HG03469 (cell line): ENCODE results near the gene SLC9A6.
"Not testable (repeated sequence)": the region's sequence is repeated elsewhere in the genome, so short reads cannot be mapped to it uniquely, and the experiment has no call there.

Experiments used
- ATAC-seq: cut with Tn5 transposase; IDR thresholded peaks from one replicate; pipeline ENCODE4 v1.9.1; 2021; ENCODE audit warnings: mild to moderate bottlenecking, moderate library complexity, moderate number of reproducible peaks; ENCODE audit not compliant: unreplicated experiment

SLC9A6 gene

GRCh38 chrX:136028383-136028984 lies 43.2 kb downstream of the SLC9A6 start:
- no peak for ATAC-seq

- no peak for ATAC-seq
Measured at GRCh38 chrX:136029766-136030165, 44.5 kb downstream of the SLC9A6 start.

- ATAC-seq: no peak
Measured at GRCh38 chrX:136030303-136031191, 45.3 kb downstream of the SLC9A6 start.

- no peak for ATAC-seq
Measured at GRCh38 chrX:136031626-136032025, 46.4 kb downstream of the SLC9A6 start.

- ATAC-seq: no peak
Measured at GRCh38 chrX:136032370-136032769, 47.1 kb downstream of the SLC9A6 start.

- ATAC-seq: no peak
Measured at GRCh38 chrX:136034668-136035067, 49.4 kb downstream of the SLC9A6 start.

- ATAC-seq: no peak
Measured at GRCh38 chrX:136035663-136036062, 50.4 kb downstream of the SLC9A6 start.

GRCh38 chrX:136039485-136039884 lies 54.2 kb downstream of the SLC9A6 start:
- ATAC-seq: no peak

GRCh38 chrX:136039968-136040367 lies 54.7 kb downstream of the SLC9A6 start:
- no peak for ATAC-seq

- ATAC-seq: no peak
Measured at GRCh38 chrX:136041254-136041812, 56.1 kb downstream of the SLC9A6 start.

GRCh38 chrX:136045008-136045407 lies 59.8 kb downstream of the SLC9A6 start:
- ATAC-seq: no peak

GRCh38 chrX:136046295-136047015 lies 61.2 kb downstream of the SLC9A6 start:
- no peak for ATAC-seq

- ATAC-seq: no peak
Measured at GRCh38 chrX:136047016-136047642, 61.9 kb downstream of the SLC9A6 start.

- ATAC-seq: no peak
Measured at GRCh38 chrX:136047969-136048368, 62.7 kb downstream of the SLC9A6 start.

GRCh38 chrX:136048446-136048845 lies 63.2 kb downstream of the SLC9A6 start:
- no peak for ATAC-seq

- no peak for ATAC-seq
Measured at GRCh38 chrX:136049608-136050007, 64.4 kb downstream of the SLC9A6 start.

- ATAC-seq: not testable (repeated sequence)
Measured at GRCh38 chrX:136050875-136051274, 65.6 kb downstream of the SLC9A6 start.

GRCh38 chrX:136051611-136052010 lies 66.4 kb downstream of the SLC9A6 start:
- no peak for ATAC-seq

- ATAC-seq: no peak
Measured at GRCh38 chrX:136055651-136056221, 70.5 kb downstream of the SLC9A6 start.

GRCh38 chrX:136057567-136057966 lies 72.3 kb downstream of the SLC9A6 start:
- ATAC-seq: no peak
